Midbrain (tissue), 1 donor: ENCODE data around the gene NCAN.
"Not testable (repeated sequence)": the region's sequence is repeated elsewhere in the genome, so short reads cannot be mapped to it uniquely, and the experiment has no call there.

Experiments used
- DNase-seq: peaks from one replicate; lab custom pipeline; 2025; lab: John Stamatoyannopoulos, UW

Gene NCAN

GRCh38 chr19:19224150-19224851 lies 12.5 kb downstream of the NCAN start:
- DNase-seq = no peak

- DNase-seq = no peak
Measured at GRCh38 chr19:19224852-19225494, 13.2 kb downstream of the NCAN start.

- no peak for DNase-seq
Measured at GRCh38 chr19:19226204-19226603, 14.4 kb downstream of the NCAN start.

GRCh38 chr19:19226663-19227062 lies 14.9 kb downstream of the NCAN start:
- no peak for DNase-seq

- DNase-seq = no peak
Measured at GRCh38 chr19:19227217-19227616, 15.5 kb downstream of the NCAN start.

- DNase-seq = no peak
Measured at GRCh38 chr19:19229701-19230100, 17.9 kb downstream of the NCAN start.

GRCh38 chr19:19230999-19231398 lies 19.2 kb downstream of the NCAN start:
- DNase-seq = no peak

GRCh38 chr19:19232261-19232721 lies 20.5 kb downstream of the NCAN start:
- DNase-seq = no peak

- no peak for DNase-seq
Measured at GRCh38 chr19:19234220-19234816, 22.6 kb downstream of the NCAN start.

GRCh38 chr19:19236173-19236572 lies 24.4 kb downstream of the NCAN start:
- DNase-seq = no peak

GRCh38 chr19:19238126-19238894 lies 26.6 kb downstream of the NCAN start:
- DNase-seq = no peak

- no peak for DNase-seq
Measured at GRCh38 chr19:19239675-19240074, 27.9 kb downstream of the NCAN start.

- DNase-seq = no peak
Measured at GRCh38 chr19:19240476-19240875, 28.7 kb downstream of the NCAN start.

GRCh38 chr19:19250196-19250801 lies 38.5 kb downstream of the NCAN start:
- no peak for DNase-seq

- DNase-seq = not testable (repeated sequence)
Measured at GRCh38 chr19:19253409-19253808, 41.7 kb downstream of the NCAN start.

- no peak for DNase-seq
Measured at GRCh38 chr19:19256072-19256969, 44.6 kb downstream of the NCAN start.

GRCh38 chr19:19257137-19257536 lies 45.4 kb downstream of the NCAN start:
- DNase-seq = no peak

- DNase-seq = no peak
Measured at GRCh38 chr19:19257836-19258588, 46.3 kb downstream of the NCAN start.

- DNase-seq = no peak
Measured at GRCh38 chr19:19258589-19259338, 47.0 kb downstream of the NCAN start.
